Endothelial cell of umbilical vein (primary cell): ENCODE measurements around the gene AMN1.

Source experiments
- CTCF ChIP-seq, 2 donors: IDR thresholded peaks; 1 replicate in 1 of 2; 2 replicates in 1 of 2; pipeline ENCODE4 v1.5.1; 2011; ENCODE audit warnings: low read length in 2 of 2, mild to moderate bottlenecking in 2 of 2, moderate library complexity in 2 of 2, control low read depth in 1 of 2, inconsistent platforms in 1 of 2, low read depth in 1 of 2; ENCODE audit not compliant: insufficient read depth in 1 of 2; ENCODE audit errors: extremely low read depth in 1 of 2
- EZH2 ChIP-seq: IDR thresholded peaks from 2 replicates; pipeline ENCODE4 v1.6.1; 2012; ENCODE audit warnings: borderline replicate concordance, low read depth, mild to moderate bottlenecking, moderate library complexity, low read length, inconsistent platforms; ENCODE audit not compliant: severe bottlenecking
- FOS ChIP-seq: IDR thresholded peaks from 2 replicates; pipeline ENCODE4 v1.6.1; 2011; ENCODE audit warnings: mild to moderate bottlenecking, low read length, moderate library complexity, borderline replicate concordance; ENCODE audit not compliant: insufficient read depth
- MAX ChIP-seq: IDR thresholded peaks from 2 replicates; pipeline ENCODE4 v1.6.1; 2011; ENCODE audit not compliant: insufficient read depth, insufficient read length
- POLR2A ChIP-seq: IDR thresholded peaks from 2 replicates; pipeline ENCODE4 v1.6.1; 2012; ENCODE audit warnings: low read depth, mild to moderate bottlenecking, control low read depth, low read length
- POLR2AphosphoS5 ChIP-seq: IDR thresholded peaks from 2 replicates; pipeline ENCODE4 v1.6.1; 2012; ENCODE audit warnings: low read depth, mild to moderate bottlenecking, control low read depth, low read length, moderate library complexity; ENCODE audit not compliant: insufficient read depth

GRCh38 chr12:31773223-31773750 lies 44.5 kb upstream of the AMN1 start:
- TF ChIP-seq CTCF (IDR thresholded peaks at IDR 0.05; ENCODE audit: extremely low read depth in 1 of 2, insufficient read depth in 1 of 2, low read depth in 1 of 2, low read length in 2 of 2) (no peak), MAX (no peak), EZH2 (no peak), POLR2AphosphoS5 (no peak), POLR2A (no peak), FOS (no peak)
